GM18507 (cell line): ENCODE measurements around the gene CYP2U1.
A peak's percentile ranks its signal among the peaks of the same experiment; 100 is the strongest.

Experiments
- DNase-seq: peaks from one replicate; pipeline ENCODE4 v3.0.0; 2011; ENCODE audit warnings: low read depth; ENCODE audit not compliant: insufficient read length; ENCODE audit errors: extremely low spot score
- FAIRE-seq: peaks from 2 replicates; lab custom pipeline; 2011; peaks lifted over from hg19 to GRCh38; lab: Jason Lieb, UNC

CYP2U1 gene

DNA sequence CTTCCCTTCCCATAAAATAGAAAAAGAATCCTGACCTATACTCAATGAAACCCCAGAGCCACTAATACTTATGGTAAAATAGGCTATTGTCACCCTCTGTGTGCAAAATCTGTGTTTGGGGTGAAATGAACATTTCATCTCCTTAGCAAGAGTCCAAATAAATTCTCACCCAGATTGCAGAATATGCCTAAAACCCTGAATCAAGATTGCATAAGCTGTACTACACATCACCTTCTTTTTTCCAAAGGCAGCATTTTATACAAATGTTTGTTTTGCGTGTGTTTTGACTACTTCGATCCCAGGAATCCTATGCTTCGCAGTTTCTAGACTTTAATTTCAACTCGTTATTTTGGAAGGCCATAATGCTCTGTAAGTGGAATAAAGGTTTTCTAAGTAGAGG lies 46.1 kb downstream of the CYP2U1 start:
- FAIRE-seq (no peak), DNase-seq (no peak)

- no peak for DNase-seq
These were observed 46.8 kb downstream of the CYP2U1 start for GRCh38 chr4:107977966-107978705.

DNA sequence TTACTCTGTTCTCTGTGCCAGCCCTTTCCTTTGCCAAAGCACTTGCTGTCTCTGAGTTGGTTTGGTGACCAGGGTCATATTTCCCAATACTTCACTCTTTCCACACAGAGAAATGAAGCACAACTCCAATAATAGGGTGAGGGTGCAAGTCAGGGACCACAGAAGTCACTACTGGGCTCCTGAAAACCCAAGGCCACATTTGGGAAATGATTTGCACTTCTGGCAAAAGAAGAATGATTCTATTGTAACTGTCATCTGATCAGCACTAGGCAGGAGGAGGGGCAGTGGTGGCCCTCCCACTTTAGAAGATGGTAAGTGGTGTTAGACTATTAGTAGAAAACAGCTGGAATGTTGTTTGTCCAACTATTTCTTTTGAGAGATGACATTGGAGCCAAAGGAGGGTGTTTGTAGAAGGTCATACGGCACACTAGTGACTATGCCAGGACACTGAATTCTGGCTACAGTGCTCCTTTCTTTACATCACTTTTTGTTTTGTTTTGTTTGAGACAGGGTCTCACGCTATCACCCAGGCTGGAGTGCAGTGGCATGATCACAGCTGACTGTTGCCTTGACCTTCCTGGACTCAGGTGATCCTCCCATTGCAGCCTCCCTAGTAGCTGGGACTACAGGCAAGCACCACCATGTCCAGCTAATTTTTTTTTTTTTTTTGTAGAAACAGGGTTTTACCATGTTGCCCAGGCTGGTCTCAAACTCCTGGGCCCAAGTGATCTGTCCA lies 47.5 kb downstream of the CYP2U1 start:
- no peak for FAIRE-seq
- no peak for DNase-seq

More at GRCh38 chr4:107977966-107978705, 46.8 kb downstream of the CYP2U1 start:
- no peak for FAIRE-seq

DNA sequence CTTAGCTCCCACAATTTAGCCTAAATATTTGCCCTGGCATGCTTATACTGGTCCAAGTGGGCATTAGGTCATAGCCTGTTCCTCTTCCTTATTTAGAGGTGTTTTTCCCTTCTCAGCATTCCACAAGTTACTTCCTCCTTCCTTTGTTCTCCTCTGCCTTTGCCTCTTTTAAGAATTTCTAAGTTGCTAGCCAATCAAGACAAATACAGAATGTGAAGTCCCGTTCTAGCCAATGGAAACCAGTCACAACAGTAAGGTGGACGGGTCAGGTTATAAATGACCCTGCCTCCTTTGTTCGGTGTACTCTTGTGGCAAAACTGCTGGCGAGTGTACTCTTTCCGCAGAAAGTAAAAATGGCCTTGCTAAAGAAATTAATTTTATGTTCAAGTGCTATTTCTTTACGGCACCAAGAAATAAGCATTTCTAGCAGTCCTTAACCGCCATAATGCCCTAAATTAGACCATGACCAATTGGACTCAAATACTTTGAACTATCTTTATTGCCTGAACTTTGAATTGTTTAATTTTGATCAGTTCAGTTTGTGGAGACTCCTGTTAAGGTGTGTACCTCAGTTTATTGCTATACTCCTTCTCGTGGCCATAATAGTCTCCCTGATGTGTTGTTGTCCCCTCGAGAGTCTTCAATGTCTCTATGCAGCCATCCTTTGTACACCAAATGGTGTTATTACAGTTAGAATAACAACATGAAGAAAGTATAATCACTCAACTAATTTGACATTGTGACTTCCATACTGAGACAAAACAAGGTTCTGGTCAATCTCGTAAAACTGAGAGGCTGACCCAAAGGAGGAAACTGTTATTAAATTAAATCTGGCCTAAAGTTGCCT lies 56.8 kb downstream of the CYP2U1 start:
- DNase-seq = no peak
- FAIRE-seq = no peak

GRCh38 chr4:107988763-107989035 lies 57.4 kb downstream of the CYP2U1 start:
- no peak for DNase-seq

DNA sequence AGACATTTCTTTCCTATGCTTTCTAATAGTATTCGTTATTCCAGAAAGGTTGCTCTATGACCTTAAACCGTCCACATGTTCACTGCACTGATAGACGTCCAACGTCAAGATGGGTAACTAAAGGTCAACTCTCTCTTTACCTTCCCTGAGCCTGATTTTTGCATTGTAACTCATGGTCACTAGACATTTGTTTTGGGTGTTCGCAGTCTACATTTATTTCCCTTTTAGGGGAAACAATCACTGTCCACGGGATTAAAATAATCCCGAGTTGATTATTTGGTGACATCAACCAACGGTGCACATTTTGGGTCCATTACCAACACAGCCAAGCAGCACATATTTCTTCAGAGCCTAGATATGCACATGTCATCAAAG lies 57.8 kb downstream of the CYP2U1 start:
- DNase-seq = no peak
- peak; percentile 39 for FAIRE-seq

More at GRCh38 chr4:107988763-107989035, 57.4 kb downstream of the CYP2U1 start:
- FAIRE-seq = no peak

DNA sequence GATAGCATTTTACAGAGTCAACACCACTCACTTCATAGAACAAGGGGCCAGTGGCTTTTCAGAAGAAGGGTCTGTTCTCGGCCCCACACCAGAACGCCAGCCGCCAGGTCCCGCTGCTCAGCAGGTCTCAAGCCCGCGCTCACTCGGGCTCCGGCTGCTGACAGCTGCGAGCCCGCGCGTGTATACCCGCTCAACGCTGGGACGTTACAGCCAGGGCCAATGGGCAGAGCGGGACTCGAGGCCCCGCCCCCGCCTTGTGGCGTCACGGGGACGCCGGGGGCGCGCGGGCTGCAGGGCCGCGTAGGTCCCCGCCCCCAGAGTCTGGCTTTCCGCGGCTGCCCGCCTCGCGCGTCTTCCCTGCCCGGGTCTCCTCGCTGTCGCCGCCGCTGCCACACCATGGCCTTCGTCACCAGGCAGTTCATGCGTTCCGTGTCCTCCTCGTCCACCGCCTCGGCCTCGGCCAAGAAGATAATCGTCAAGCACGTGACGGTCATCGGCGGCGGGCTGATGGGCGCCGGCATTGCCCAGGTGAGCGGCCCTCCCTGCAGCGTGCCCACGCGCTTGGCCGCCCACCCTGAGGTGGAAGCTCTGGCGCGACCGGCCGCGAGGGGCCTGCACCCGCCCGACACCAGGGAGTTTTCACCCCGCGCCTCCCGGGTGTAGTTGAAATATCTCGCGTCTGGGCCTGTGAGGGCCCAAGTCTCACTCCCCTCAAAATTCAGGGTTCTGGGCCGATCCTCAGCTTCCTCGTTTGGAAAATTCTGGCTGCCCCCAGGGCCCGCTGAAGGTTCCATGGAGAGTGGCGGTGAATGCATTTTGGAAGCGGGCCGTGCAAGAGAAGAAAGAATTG lies 58.4 kb downstream of the CYP2U1 start, which contains the start of gene HADH:
Gene HADH (plus strand): TSS at position 353 of the 850 bp plus-strand sequence. CDS start 44 bp downstream, at position 397.
- FAIRE-seq = peak; percentile 92
- DNase-seq = peak; percentile 91

GRCh38 chr4:107991945-107992630 lies 60.7 kb downstream of the CYP2U1 start:
- FAIRE-seq (no peak), DNase-seq (no peak)

DNA sequence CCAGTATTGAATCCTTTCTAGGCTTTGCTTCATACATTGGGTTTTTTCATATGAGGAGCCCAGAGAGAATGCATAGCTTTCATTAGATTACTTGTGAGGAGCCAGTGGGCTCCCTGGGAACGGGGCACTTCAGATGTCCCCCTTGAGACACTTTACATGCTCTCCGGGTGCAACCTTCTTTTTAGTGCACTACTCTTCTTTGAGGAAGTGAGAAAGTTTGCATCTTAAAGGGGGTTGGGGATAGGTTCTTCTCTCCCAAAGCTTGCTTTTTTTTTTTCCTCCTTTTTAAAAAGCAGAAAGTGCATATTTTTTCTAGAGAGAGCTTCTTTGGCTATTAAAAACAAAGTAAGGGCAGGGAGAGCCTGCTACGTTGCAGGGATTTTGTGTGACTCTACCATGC lies 62.6 kb downstream of the CYP2U1 start:
- FAIRE-seq (peak; percentile 67), DNase-seq (no peak)

DNA sequence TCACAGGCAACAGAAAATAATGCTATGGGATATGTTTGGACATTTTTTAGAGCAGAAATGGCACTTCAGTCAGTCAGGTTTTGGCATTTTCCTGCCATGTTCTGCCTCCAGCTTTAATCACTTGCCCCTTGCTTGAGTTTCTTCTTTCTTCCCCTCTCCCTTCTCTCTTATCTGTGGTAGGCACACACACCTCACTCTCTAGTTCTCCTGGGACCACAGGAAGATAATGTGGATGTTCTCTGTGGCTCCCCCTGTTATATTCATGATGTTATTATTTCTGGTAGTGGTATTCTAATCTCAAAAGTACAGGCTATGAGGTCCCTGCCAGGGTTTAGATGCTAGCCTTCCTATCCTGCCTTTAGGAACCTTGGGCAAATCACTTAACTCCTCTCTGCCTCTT lies 63.5 kb downstream of the CYP2U1 start:
- DNase-seq = no peak
- no peak for FAIRE-seq

GRCh38 chr4:107996949-107997788 lies 65.8 kb downstream of the CYP2U1 start:
- no peak for DNase-seq
- FAIRE-seq = no peak

DNA sequence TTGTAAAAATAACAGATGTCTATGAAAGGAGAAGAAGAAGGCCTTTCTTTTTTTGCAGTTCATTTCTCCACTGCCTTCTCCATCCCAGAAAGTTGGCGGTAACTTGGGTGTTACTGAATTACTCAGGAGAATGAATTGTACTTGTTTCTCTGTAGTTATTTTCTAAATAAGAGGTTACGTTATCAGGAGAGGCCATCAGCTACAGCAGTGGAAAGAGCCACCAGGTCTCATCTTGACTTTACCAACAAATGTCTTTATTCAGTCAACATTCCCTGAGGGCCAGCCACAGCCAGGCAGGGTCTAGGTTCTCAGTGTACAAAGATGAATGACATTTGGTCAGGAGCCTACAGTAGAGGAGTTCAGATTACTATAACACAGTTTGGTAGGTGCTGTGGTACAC lies 66.4 kb downstream of the CYP2U1 start:
- DNase-seq (no peak), FAIRE-seq (no peak)

DNA sequence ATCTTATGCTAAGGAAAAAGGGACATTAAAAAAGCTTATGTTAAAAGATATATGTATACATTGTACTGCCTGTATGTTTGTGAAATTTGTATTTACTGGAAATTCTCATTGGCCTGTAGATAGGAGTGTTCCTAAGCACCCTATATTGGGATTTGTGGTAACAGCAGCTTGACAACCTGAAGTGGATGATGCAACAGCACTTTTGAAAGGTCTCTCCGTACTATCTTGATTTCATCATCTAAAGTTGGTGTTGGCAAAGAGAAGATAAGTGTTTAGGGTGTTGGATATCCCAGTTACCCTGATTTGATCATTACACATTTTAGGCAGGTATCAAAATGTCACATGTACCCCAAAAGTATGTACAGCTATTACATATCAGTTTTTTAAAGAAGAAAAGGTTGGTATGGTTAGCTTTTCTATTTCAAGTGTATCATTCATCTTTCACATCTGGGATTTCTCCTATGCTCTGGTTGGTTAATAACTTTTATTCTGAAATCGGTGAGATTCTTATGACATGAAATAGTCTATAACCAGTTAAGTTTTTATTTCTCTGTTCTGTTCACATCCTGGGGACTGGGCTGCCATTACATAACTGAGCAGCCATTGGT lies 68.7 kb downstream of the CYP2U1 start:
- no peak for DNase-seq
- no peak for FAIRE-seq

- DNase-seq (no peak), FAIRE-seq (no peak)
These were observed 70.3 kb downstream of the CYP2U1 start for GRCh38 chr4:108001540-108002135.
